Erythroblast (primary cell): ENCODE data around the gene NLN.

Experiments
- GATA1 ChIP-seq: IDR thresholded peaks from 2 replicates; pipeline ENCODE4 v1.6.1; 2011; ENCODE audit warnings: low read depth, mild to moderate bottlenecking, control low read depth, low read length, moderate library complexity
- POLR2A ChIP-seq: IDR thresholded peaks from 2 replicates; pipeline ENCODE4 v1.6.1; 2011; ENCODE audit warnings: mild to moderate bottlenecking, low read length

- TF ChIP-seq POLR2A (no peak), GATA1 (no peak)
These were observed 47.3 kb upstream of the NLN start for GRCh38 chr5:65674749-65675148.
